Renal cortical epithelial cell (primary cell): ENCODE measurements around the gene ARTN. TPM values are rescaled to one million over a fixed set of nuclear protein-coding genes. Genes with fewer than 3 reads are reported as not detected.
A peak's percentile ranks its signal among the peaks of the same experiment; 100 is the strongest.

Experiments
- DNase-seq: peaks from one replicate; pipeline ENCODE4 v3.0.0-alpha.2; 2011; ENCODE audit warnings: low read depth
- total RNA-seq: library from RNA; depleted of rRNA; stranded (reverse); fragments of >200 nt; gene quantifications from 2 replicates; pipeline ENCODE4 v1.2.3, GENCODE V29; 2014

The ARTN gene
- total RNA-seq, 1 donor from 2014 or later: 0.40 TPM

DNA sequence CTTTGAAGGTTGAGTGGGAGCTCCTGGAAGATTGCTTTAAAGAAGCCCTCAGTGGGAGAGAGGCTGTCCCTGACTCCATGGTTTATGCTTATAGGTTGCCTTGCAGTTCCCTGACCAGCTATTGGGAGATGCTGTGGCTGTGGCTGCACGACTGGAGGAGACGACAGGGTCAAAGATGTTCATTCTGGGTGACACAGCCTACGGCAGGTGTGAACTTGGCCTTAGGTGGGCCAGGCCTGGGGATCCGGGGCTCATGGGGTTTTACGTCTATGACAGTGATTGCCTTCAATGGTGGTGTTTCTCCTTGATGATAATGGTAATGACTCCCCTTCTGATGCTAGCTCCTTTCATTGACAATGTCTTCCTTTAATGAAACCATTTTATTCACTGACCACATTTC is 36.9 kb downstream of the ARTN start:
- DNase-seq: no peak

DNA sequence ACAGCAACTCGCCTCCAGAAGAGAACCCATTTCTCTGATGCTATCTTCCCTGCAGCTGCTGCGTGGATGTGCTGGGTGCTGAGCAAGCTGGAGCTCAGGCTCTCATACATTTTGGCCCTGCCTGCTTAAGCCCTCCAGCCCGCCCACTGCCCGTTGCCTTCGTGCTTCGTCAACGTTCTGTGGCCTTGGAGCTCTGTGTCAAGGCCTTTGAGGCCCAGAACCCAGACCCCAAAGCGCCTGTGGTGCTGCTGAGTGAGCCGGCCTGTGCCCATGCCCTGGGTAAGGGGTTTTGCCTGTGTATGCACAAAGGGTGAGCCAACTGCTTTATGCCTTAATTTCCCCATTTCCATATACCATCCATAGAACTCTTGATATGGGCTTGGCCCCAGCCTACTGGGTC is 37.3 kb downstream of the ARTN start:
- no peak for DNase-seq

DNA sequence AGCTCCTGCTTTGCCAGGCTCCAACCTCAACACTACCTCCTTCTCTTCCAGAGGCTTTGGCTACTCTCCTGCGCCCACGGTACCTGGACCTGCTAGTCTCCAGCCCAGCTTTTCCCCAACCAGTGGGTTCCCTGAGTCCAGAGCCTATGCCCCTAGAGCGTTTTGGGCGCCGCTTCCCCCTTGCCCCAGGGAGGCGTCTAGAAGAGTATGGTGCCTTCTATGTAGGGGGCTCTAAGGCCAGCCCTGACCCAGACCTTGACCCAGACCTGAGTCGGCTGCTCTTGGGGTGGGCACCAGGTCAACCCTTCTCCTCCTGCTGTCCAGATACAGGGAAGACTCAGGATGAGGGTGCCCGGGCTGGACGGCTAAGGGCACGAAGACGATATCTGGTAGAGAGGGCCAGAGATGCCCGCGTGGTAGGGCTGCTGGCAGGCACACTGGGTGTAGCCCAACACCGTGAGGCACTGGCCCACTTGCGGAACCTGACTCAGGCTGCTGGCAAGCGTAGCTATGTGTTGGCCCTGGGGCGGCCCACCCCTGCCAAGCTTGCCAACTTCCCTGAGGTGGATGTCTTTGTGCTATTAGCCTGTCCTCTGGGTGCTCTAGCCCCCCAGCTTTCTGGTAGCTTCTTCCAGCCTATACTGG is 37.9 kb downstream of the ARTN start:
- no peak for DNase-seq

DNA sequence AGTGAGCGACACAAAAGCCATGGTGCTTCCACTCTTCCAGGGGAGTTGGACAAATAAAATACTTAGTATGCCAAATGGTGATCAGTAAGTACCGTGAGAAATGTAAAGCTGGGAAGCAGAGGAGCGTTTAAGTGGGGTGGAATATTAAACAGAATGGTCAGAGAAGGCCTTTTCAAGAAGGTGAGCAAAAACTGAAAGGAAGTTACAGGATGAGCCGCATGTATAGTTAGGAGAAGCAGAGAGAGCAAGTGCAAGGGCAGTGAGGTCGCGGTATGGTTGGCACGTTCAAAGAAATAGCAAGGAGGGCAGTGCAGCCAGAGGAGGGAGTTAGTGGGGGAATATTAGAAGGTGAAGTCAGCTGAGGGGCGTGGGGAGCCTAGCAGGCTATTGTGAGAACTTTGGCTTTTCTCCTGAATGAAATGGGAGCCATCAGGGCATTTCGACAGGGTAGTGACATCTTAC is 40.4 kb downstream of the ARTN start:
- no peak for DNase-seq

DNA sequence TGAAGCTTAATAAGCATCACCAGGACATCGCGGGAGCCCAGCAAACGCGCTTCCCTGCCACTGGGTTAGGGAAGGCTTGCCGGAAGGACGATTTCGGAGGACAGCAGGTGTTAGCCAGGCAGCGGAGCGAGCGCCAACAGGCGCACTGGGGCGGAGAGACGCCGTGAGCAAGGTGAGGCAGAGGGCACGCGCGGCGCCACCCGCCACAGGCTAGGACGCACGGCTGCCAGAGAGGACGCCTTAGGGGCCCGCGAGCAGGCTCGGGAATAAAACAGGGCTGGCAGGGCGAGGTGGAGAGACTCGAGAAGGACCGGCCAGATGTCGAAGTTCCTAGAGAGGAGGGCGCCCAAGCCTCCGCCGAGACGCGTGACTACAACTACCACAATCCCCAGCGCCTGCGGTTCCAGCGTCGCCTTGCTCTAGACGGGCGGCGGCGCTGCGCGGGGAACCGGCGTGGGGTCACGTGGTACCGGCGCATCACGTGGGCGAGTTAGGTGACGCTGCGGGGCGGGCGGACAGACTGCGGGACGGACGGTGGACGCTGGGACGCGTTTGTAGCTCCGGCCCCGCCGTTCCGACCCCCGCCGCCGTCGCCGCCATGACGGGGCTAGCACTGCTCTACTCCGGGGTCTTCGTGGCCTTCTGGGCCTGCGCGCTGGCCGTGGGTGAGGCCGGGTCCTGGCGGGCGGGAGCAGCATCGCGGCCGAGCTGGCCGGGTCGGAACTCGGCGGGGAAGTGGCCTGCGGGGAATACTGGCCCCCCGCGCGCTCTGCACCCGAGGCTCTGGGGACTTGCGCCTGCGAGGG is 41.0 kb downstream of the ARTN start, which contains the start of gene ATP6V0B:
Gene ATP6V0B, plus strand, starts transcription at position 518 of the 806 bp plus-strand sequence. Its CDS starts 81 bp downstream, at position 599.
- peak; percentile 74 for DNase-seq

DNA sequence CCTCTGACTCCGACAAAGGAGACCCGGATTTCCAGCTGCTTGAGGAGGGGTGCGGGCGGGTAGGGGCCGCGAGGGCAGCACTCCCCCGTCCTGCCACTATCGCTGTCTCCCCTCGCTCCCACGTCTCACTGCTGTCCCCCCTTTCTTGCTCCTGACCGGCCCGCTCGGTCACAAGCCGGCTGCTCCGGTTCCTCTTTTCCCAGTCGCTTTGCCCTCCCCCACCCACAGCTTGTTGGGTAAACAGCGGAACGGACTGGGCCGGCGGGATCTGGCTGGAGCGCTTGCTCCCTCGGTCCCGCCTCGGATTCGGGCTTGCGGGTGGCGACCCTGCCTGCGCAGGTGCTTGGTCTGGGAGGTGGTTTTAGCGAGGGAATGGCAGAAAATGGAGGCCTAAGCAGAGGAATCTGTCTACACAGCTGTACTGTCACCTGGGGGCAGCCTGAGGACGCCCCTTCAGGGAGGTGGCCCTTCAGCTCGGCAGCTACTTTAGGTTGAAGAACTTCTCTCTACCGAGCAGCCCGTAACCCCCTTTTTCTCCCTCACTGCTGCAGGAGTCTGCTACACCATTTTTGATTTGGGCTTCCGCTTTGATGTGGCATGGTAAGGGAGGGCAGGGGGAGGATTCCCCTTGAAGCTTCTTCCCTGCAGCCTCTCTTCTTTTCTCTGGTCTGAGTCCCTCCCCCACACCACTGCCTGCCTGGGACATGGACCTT is 41.8 kb downstream of the ARTN start:
- no peak for DNase-seq

DNA sequence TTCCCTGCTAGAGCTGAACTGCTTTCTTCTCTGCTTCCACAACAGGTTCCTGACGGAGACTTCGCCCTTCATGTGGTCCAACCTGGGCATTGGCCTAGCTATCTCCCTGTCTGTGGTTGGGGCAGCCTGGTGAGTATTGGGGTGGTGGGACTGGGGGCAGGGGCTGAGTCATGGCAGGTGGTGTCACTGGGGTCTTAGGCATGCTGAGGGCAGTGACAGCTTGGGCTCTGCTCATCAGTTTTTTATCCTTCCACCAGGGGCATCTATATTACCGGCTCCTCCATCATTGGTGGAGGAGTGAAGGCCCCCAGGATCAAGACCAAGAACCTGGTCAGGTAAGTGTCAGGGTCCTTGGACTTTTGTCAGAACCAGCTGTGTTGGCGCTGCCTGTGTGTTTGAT is 42.4 kb downstream of the ARTN start:
- DNase-seq: no peak

DNA sequence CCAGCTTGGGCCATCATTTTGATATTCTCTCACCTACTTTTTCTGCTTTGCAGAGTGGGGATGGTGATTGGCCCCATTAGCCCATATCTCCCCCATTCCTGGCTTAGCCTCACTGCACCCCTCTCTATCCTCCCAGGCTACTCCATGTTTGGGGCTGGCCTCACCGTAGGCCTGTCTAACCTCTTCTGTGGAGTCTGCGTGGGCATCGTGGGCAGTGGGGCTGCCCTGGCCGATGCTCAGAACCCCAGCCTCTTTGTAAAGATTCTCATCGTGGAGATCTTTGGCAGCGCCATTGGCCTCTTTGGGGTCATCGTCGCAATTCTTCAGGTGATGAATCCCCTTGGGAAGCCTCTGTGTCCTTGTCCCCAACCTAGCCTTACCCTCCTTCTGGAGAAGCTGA is 43.3 kb downstream of the ARTN start:
- DNase-seq: no peak

DNA sequence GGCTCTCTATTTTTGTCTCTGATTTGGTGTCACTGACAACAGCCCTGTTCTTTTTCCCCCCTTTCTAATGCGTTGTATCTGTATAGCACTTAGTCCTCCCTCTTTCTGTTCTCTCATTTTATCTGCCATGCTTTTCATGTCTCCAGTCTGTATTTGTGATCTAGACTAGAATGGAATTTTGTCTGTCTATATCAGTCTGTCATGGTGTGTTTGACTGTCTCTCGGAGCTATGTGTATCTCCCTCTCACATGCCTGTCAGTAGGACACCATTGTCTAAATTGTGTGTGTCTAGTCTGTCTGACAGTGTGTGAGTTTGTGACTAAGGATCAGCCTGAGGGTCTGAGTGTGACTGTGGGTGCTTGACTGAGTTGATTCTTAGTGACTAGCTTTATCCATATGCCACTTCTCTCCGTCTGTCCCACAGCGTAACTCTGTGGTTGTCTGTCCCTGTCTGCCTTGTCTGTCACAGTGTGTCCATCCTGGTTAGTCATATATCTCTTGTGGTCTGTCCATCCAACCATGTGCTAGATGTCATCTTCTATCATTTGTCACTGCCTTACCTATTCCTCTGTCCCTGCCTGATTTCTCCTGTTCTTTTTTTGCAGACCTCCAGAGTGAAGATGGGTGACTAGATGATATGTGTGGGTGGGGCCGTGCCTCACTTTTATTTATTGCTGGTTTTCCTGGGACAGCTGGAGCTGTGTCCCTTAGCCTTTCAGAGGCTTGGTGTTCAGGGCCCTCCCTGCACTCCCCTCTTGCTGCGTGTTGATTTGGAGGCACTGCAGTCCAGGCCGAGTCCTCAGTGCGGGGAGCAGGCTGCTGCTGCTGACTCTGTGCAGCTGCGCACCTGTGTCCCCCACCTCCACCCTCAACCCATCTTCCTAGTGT is 44.0 kb downstream of the ARTN start:
- DNase-seq: no peak

DNA sequence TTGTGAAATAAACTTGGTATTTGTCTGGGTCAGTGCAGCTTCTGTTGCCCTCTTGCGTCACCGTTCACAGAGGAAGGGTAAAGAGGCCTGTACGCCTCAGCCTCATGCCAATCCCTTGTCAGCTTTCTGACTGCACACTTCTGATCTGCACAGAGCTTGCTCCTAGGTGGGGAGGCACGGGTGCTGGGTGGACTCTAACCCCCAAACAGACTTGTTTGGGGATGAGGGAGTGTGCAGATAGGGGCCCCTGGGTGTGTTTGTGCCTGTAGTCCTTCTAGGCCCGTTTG is 44.6 kb downstream of the ARTN start:
- no peak for DNase-seq

DNA sequence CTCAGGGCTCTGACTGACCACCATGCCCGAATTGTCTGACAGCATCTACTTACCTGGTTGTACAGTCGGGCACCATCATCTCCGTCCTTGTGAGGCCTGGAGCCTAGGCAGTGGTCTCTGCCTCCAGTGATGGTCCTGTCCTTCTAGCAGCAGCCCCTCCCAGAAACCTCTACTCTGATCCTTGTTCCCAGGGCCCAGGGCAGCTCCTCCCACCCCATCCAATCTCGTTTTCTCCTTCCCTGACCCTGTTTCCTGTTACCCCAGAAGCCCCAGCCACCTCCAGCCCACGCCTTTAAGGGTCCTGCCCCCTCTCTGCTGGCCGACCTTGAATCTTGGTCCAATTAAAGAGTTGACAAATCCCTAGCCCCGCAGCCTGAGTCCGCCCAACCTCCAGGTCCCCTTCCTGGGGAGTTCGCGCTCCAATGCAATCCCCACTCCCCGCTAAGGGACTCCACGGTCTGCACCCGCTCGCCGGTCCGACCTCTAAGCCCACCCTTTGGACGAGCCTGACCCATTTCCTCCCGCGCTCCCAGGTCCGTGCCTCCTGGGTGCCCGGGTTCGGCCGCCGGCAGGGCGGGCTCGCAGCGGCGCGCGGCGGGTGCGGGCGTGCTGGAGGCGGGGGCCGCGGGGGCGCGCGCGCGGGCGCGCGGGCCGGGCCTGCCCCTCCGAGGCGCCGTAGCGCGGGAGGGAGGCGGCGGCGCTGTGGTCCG is 45.1 kb downstream of the ARTN start, which contains the start of gene B4GALT2:
Gene B4GALT2, plus strand, starts transcription at position 660 of the 710 bp plus-strand sequence. CDS start 1,951 bp downstream, outside the sequence.
- DNase-seq: no peak

DNA sequence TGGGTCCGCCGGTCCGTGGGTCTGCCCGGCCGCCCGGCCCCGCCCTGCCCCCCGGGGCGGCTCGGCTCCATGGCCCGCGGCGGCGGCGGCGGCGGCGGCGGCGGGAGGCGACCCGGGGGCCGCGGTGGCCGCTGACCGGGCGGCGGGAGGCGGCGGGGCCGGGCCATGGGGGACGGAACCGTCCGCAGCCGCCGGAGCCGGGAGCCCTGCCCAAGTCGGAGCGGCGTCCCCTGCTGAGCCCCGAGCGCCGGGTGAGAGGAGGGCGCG is 45.6 kb downstream of the ARTN start:
- DNase-seq: no peak

DNA sequence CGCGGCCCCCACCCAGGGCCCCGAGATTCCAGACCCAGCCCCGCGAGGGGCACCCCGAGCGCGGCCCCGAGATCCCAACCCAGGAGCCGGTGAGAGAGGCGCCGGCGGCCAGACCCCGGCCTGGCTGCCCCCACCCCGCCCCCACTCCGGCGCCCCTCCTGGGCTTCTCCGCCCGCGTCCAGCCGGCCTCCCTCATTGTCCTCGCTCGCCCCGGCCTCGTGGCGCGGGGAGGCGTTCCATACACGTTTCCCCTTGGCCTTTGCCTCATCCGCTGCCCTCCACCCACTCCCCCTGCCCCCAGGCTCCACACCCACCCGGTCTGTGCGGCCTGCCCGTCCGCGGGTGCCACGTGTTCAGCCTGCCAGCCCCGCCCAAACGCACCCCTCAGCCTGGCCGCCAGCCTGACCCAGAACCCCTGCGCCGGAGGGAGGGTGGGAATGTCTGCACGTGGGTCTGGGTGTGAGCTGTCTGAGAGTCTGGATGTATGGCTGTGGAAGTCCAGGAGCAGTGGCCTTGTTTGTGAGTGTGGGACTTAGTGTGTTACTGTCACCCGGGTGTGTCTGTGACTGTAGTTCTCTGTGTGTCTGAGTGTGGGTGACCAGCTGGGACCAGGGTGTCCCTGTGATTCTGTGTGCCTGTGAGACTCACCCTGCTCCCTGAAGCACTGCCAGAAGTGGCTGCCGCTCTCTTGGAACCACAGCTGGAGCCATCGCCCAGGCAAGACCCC is 46.1 kb downstream of the ARTN start:
- no peak for DNase-seq

DNA sequence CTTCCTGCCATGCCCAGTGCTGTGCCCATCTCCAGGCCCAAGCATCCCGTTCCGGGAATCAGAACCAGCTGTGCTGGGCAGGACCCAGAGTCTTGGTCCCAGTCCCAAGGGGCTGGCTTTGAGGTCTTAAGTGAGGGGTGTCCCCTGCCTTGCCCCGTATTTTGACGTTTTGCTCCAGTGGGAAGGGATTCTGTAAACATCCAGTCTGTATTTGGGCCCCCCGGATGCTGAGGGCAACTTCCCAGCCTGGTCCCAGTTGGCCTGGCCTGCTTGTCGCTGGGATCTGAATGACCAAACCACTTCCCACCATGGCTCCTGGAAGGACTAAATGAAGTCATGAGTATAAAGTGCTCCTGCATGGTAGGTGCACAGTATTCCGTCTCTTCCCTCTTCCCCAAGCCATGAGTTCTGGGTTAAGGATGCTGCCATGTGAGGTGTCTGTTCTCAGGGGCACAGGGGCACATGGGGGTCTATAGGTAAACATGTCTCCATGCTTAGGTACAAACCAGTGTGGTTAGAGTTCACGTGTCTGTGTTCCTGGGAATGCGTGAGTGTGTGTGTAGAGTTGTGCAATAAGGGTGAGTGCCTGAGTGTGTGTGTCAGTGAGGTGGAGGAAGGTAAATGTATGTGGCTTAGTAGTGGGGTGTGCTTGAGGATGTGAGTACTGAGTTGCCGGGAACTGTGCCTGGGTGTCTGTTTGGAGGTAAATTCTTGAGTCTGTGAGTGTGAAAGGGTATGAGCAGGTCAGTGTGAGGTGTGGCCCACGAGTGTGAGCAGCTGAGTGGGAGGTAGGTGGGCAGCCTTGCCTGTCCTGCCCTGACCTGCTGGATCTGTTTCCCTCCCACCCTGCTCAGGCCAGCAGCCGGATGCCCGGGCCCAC is 46.9 kb downstream of the ARTN start:
- peak; percentile 34 for DNase-seq

DNA sequence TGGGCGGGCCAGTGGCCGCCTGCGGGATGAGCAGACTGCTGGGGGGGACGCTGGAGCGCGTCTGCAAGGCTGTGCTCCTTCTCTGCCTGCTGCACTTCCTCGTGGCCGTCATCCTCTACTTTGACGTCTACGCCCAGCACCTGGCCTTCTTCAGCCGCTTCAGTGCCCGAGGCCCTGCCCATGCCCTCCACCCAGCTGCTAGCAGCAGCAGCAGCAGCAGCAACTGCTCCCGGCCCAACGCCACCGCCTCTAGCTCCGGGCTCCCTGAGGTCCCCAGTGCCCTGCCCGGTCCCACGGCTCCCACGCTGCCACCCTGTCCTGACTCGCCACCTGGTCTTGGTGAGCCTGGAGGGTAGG is 47.5 kb downstream of the ARTN start:
- no peak for DNase-seq

DNA sequence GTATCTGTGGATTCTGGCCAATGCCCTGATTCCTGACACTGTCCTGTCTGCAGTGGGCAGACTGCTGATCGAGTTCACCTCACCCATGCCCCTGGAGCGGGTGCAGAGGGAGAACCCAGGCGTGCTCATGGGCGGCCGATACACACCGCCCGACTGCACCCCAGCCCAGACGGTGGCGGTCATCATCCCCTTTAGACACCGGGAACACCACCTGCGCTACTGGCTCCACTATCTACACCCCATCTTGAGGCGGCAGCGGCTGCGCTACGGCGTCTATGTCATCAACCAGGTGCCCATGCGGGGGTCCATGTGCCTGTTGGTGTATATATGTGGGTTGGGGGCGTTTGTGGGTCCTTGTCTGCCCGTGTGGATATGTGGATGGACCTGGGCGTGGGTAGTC is 48.0 kb downstream of the ARTN start:
- DNase-seq: no peak

DNA sequence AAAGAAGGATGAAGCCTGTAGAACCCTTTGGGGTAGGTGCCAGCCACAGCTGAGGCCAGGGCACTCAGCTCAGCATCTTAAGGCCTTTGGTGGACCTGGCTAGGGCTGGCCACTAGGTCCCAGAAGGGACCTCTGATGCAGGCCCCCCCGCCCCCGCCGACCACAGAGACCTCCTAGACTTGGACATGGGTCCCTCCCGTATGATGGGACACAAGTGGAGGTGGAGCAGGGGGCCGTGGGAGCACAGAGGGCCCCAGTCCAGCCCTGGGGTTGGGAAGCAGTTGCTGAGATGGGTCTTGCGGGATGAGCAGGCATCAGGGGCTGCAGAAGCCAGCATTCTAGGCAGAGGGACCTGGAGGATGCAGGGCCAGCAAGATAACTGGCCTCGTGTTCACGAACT is 48.6 kb downstream of the ARTN start:
- no peak for DNase-seq

DNA sequence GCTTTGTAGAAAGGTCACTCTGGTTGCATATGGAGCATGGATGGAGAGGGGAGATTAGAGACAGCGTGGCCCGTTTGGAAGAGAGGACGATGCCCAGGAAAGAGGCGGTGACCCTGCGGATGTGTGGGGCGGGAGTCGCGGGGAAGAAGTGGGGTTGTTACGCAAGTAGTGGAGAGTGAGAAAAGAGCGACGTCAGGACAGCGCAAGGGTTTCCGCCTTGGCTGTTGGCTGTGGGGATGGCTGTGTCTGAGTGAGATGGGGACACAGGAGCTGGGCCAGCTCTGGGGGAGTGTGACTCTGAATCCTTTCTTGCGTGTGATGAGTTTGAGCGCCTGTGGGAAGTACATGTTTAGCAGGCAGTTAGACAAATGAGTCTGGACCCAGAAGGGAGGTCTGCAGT is 49.2 kb downstream of the ARTN start:
- no peak for DNase-seq

DNA sequence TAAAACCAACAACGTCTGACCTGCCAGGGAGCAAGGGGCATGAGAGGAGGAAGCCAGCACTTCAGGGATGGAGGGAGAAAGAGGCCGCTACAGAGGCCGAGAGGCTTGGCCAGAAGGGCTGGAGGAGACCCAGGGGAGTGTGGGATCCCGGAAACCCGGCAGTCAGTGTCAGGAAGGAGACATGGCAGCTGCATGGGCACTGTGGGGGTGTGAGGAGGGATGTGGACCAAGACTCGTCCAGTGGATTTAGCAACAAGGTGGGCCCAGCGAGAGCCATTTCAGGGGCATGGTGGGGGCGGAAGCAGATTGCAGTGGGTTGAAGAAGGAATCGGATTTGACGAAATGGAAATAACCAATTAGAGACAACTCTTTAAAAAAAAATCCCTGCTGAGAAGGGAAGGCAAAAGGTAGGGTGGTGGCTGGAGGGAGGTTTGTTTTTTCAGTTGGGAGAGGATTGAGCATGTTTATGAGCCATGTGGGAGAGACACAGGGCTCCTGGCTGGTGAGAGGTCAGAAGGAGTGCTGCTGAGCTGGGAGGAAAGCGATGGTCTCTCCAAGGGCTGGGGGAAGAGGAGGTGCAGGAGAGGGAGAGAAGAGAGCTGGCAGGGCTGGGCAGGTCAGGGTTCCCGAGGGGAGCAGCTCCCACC is 49.8 kb downstream of the ARTN start:
- no peak for DNase-seq
